IPS-11a (cell line): ENCODE data around the gene TDO2.
"Not testable (repeated sequence)": the region's sequence is repeated elsewhere in the genome, so short reads cannot be mapped to it uniquely, and the experiment has no call there.

Source experiments
- H3K4me3 ChIP-seq: one replicate; pipeline ENCODE4 v1.5.1; 2013; ENCODE audit warnings: low read depth, low read length, control low read depth

Gene TDO2

GRCh38 chr4:155906554-155907247, 3.2 kb downstream of the TDO2 start:
- H3K4me3 ChIP-seq: no peak overlapping the region

- H3K4me3 ChIP-seq: no peak overlapping the region
These were observed 4.1 kb downstream of the TDO2 start for GRCh38 chr4:155907556-155907955.

- H3K4me3 ChIP-seq: no peak overlapping the region
These were observed 5.0 kb downstream of the TDO2 start for GRCh38 chr4:155908187-155909139.

DNA sequence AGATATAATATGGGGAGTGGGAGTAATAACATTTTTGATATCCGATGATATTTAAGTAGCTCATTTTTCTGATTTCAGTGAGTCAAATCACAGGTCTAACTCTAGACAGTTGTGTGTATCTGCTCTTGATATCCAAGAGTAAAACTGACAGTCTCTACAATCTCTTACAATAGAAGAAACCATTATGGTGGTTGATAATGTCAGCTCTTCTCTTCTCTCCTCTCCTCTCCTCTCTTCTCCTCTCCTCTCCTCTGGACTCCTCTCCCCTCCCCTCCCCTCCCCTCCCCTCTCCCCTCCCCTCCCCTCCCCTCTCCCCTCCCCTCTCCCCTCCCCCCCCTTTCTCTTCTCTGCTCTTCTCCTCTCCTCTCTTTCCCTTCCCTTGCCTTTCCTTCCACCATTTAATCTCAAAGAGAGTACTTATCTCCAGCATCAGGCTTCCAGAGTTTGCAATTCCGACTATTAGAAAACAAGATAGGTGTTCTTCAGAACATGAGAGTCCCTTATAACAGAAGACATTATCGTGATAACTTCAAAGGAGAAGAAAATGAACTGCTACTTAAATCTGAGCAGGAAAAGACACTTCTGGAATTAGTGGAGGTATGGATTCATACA, 6.2 kb downstream of the TDO2 start:
- no peak overlapping the region for H3K4me3 ChIP-seq

DNA sequence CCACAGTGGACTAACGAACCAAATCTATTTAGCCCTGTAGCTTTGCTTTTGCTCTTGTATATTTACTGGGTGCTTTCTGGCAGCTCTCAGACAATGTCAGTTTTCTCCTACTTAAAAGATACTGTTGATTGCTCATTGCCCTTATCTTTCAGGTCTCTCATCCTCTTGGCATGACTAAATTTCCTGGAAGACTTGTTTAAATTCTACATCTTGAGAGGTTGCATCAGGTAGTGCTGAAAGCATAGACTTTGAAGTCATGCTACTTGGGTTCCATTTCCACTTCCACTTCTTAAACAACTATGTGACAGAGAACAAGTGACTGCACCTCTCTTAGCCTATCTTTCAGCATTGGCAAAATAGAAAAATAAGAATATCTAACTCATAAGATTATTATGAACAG, 8.4 kb downstream of the TDO2 start:
- no peak overlapping the region for H3K4me3 ChIP-seq

DNA sequence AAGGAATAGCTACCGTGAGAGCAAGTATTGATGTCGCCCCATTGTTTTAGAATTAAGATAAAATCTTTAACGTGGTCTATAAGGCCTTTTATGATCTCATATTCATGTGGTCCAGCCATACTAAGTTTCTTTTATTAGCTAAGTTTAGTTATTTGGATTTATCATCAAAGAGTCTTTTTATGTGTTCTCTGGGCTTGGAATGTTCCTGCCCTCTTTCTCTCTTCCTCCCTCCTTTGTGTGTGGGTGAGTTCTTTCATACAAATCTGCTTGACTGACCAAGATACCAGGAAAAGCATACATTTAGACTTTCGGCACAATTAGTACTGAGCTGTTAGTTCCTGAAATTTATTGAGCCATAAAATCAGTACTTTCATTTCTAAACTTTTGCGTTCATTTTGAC, 11.3 kb downstream of the TDO2 start:
- no peak overlapping the region for H3K4me3 ChIP-seq

DNA sequence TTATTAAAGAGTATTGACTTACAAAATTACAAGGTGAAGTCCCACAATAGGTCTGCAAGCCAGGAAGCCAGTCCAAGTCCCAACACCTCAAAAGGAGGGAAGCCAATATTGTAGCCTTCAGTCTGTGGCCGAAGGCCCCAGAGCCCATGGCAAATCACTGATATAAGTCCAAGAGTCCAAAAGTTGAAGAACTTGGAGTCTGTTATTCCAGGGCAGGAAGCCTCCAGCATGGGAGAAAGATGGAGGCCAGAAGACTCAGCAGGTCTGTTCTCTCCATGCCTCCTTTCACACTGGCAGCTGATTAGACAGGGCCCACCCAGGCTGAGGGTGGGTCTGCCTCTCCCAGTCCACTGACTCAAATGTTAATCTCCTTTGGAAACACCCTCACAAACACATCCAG, 18.1 kb downstream of the TDO2 start:
- no peak overlapping the region for H3K4me3 ChIP-seq

DNA sequence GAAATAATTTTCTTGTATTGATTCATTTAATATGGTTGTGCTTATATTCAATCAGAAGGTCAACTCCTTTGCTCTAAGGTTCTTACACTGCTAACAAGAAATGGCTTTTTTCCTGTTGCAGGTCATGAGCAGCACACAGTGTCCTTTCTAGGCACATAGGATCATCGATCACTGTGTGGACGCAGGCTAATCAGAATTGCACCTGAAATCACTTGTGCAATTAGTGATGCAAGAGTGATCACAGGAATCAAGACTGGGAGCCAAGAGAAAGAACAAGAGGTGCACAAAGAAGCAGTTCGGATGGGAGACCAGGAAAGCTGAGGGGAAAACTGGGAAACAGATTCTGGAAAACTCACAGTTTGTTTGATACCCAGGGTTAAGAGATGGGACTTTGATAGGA, 21.1 kb downstream of the TDO2 start:
- no peak overlapping the region for H3K4me3 ChIP-seq

- no peak overlapping the region for H3K4me3 ChIP-seq
These were observed 26.3 kb downstream of the TDO2 start for GRCh38 chr4:155929833-155930232.

DNA sequence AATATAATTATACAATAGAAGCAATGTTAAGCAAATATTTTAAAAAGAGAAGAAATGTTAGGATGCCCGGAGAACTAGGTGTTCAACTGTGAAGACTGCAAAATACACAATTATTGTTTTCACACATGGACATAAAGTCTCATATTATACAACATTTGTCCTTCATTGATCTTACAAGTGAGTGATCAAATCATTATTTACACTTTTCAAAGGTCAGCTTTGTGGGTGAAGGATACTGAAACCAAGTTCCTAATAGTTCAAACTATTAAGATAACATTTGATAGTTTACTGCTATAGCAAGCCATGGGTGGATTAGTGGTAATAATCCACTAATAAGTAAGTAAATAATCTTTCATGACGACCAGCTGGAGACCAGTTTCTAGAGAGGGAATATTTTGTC, 26.8 kb downstream of the TDO2 start:
- H3K4me3 ChIP-seq: no peak overlapping the region

GRCh38 chr4:155931634-155932033, 28.1 kb downstream of the TDO2 start:
- H3K4me3 ChIP-seq: no peak overlapping the region

DNA sequence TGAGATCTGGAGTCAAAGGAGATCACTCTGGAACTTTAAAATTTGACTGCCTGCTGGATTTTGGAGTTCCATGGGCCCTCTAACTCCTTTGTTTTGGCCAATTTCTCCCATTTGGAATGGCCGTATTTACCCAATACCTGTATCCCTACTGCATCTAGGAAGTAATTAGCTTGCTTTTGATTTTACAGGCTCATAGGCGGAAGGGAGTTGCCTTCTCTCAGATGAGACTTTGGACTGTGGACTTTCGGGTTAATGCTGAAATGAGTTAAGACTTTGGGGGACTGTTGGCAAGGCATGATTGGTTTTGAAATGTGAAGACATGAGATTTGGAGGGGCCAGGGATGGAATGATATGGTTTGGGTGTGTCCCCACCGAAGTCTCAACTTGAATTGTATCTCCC, 31.1 kb downstream of the TDO2 start:
- H3K4me3 ChIP-seq: not testable (repeated sequence)

- H3K4me3 ChIP-seq: no peak overlapping the region
These were observed 32.0 kb downstream of the TDO2 start for GRCh38 chr4:155935389-155935986.

- H3K4me3 ChIP-seq: no peak overlapping the region
These were observed 37.7 kb downstream of the TDO2 start for GRCh38 chr4:155941085-155941790.

GRCh38 chr4:155941820-155942219, 38.3 kb downstream of the TDO2 start:
- no peak overlapping the region for H3K4me3 ChIP-seq

- no peak overlapping the region for H3K4me3 ChIP-seq
These were observed 40.3 kb downstream of the TDO2 start for GRCh38 chr4:155943605-155944291.

GRCh38 chr4:155944516-155944915, 41.0 kb downstream of the TDO2 start:
- no peak overlapping the region for H3K4me3 ChIP-seq

DNA sequence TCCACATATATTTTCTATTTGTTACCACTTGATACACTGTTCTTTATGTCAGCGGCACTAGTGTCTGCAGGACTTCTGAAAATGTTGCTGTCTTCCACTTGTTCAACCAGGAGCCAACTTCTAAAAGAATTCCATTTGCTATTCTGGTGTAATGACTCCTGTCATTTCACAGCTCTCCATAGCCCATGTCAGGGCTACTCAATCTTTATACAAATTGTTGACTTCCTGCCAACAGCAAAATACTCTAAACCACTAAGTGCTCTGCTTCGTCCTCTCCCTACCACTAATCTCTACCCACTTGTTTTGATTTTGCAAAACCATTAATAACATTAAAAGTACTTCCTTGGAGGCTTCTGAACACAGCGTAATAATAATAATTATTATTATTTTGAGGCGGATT, 43.0 kb downstream of the TDO2 start:
- no peak overlapping the region for H3K4me3 ChIP-seq

DNA sequence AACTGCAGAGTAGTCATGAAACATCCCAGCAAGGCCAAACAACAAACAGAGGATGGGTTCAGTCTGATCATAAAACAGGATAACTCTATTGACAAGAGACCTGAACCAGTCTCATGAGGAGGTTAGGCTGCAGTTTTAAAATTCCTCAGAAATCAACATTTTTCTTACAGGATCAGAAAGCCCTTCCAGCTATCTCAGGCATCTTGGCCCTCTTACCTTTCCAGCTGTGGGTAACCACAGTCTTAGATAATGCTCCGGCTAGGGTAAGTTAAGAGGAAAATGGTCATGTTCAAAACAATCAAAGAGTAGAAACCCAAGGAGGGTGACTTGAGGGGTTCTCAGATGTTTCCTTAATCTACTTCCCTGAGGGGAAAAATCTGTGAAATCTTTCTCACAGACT, 45.0 kb downstream of the TDO2 start:
- no peak overlapping the region for H3K4me3 ChIP-seq

GRCh38 chr4:155950461-155950860, 47.0 kb downstream of the TDO2 start:
- H3K4me3 ChIP-seq: no peak overlapping the region
